Endodermal cell (in vitro differentiated cells): ENCODE data around the gene VAMP5. TPM values are rescaled to one million over a fixed set of nuclear protein-coding genes. Genes with fewer than 3 reads are reported as not detected.
A peak's percentile ranks its signal among the peaks of the same experiment; 100 is the strongest.

Experiments
- DNase-seq: peaks from one replicate; pipeline ENCODE4 v3.0.0-alpha.2; 2017
- H3K27ac ChIP-seq: 2 replicates; pipeline ENCODE4 v1.5.1; 2013; ENCODE audit warnings: mild to moderate bottlenecking, low read depth, low read length, moderate library complexity
- H3K27me3 ChIP-seq: 2 replicates; pipeline ENCODE4 v1.6.1; 2013; ENCODE audit warnings: mild to moderate bottlenecking, low read length, moderate library complexity; ENCODE audit not compliant: insufficient read depth, control insufficient read depth, poor library complexity, severe bottlenecking
- H3K36me3 ChIP-seq: 2 replicates; pipeline ENCODE4 v1.7.0; 2013; ENCODE audit warnings: mild to moderate bottlenecking, low read length, moderate library complexity; ENCODE audit not compliant: control insufficient read depth, insufficient read depth
- H3K4me1 ChIP-seq: one replicate; pipeline ENCODE4 v1.7.0; 2013; ENCODE audit warnings: low read length; ENCODE audit not compliant: control insufficient read depth, insufficient read depth
- H3K4me3 ChIP-seq: 2 replicates; pipeline ENCODE4 v1.5.1; 2013; ENCODE audit warnings: mild to moderate bottlenecking, low read length, moderate library complexity
- H3K9ac ChIP-seq: 2 replicates; pipeline ENCODE4 v1.6.1; 2013; ENCODE audit warnings: mild to moderate bottlenecking, low read length, moderate library complexity; ENCODE audit not compliant: poor library complexity, severe bottlenecking; ENCODE audit errors: extremely low read depth
- H3K9me3 ChIP-seq: 2 replicates; pipeline ENCODE4 v1.6.1; 2013; ENCODE audit warnings: mild to moderate bottlenecking, low read length, moderate library complexity; ENCODE audit not compliant: control insufficient read depth
- H3K27ac Mint-ChIP-seq: 2 replicates; pipeline ENCODE4 v1.8.0; 2020; ENCODE audit warnings: mixed read lengths
- H3K27me3 Mint-ChIP-seq: 2 replicates; pipeline ENCODE4 v1.8.0; 2021; ENCODE audit warnings: mild to moderate bottlenecking, mixed read lengths; ENCODE audit not compliant: insufficient read depth
- H3K36me3 Mint-ChIP-seq: 2 replicates; pipeline ENCODE4 v1.8.0; 2020; ENCODE audit warnings: low read depth, mixed read lengths
- H3K4me1 Mint-ChIP-seq: 2 replicates; pipeline ENCODE4 v1.8.0; 2020; ENCODE audit warnings: mixed read lengths
- H3K4me3 Mint-ChIP-seq: 2 replicates; pipeline ENCODE4 v1.8.0; 2020; ENCODE audit warnings: mild to moderate bottlenecking, moderate library complexity, mixed read lengths
- H3K9me3 Mint-ChIP-seq: 2 replicates; pipeline ENCODE4 v1.8.0; 2020; ENCODE audit warnings: mild to moderate bottlenecking, mixed read lengths
- CTCF ChIP-seq: fragments of 200-600 bp; sonication (generic); conservative IDR thresholded peaks from 2 replicates; pipeline ENCODE4 v1.5.0; 2021; ENCODE audit warnings: antibody characterized with exemption, mild to moderate bottlenecking
- WGBS, 2 experiments: methylation state at CpG; one replicate each; pipeline versions ENCODE4 v1.1.5 to v1.1.7; 2013; ENCODE audit warnings: missing lambda C conversion rate in 2 of 2, mixed read lengths in 1 of 2; ENCODE audit not compliant: insufficient coverage in 1 of 2, insufficient read length in 1 of 2; 5-methylcytosine and 5-hydroxymethylcytosine counted together
- total RNA-seq, 2 donors: library from RNA; stranded (reverse); fragmentation: NEBNext Ultra II Directional in 1 of 2; extraction: Animal tissue kit (Norgen Biotek cat#: 25700) in 1 of 2; gene quantifications; 2 replicates in 1 of 2; 3 replicates in 1 of 2; pipeline ENCODE4 v1.2.1, GENCODE V29; 2021

Gene VAMP5
- total RNA-seq, 2 donors from 2014 or later, result 6.3 to 13.9 TPM

- Histone ChIP-seq H3K4me1 (peaks cover 3% of the 10 kb centered on the region), H3K4me3 (no peak overlapping the region), H3K27ac (no peak overlapping the region), H3K27me3 (no peaks in the 10 kb centered on the region), H3K9me3 (no peaks in the 10 kb centered on the region), H3K36me3 (peaks cover 7% of the 10 kb centered on the region), H3K9ac (no peak overlapping the region)
- WGBS, 2 experiments, result 90 to 96% methylated on average over 3 to 4 of the region's 4 CpGs
- DNase-seq, result no peak
- no peak overlapping the region for H3K4me3 Mint-ChIP-seq
- H3K36me3 Mint-ChIP-seq, result no peaks in the 10 kb centered on the region
- no peaks in the 10 kb centered on the region for H3K9me3 Mint-ChIP-seq
- no peak overlapping the region for H3K27ac Mint-ChIP-seq
- H3K4me1 Mint-ChIP-seq, result peaks cover 23% of the 10 kb centered on the region
- H3K27me3 Mint-ChIP-seq, result no peaks in the 10 kb centered on the region
- no peak for TF ChIP-seq CTCF
Measured at GRCh38 chr2:85589181-85589580, 5.0 kb downstream of the VAMP5 start.

DNA sequence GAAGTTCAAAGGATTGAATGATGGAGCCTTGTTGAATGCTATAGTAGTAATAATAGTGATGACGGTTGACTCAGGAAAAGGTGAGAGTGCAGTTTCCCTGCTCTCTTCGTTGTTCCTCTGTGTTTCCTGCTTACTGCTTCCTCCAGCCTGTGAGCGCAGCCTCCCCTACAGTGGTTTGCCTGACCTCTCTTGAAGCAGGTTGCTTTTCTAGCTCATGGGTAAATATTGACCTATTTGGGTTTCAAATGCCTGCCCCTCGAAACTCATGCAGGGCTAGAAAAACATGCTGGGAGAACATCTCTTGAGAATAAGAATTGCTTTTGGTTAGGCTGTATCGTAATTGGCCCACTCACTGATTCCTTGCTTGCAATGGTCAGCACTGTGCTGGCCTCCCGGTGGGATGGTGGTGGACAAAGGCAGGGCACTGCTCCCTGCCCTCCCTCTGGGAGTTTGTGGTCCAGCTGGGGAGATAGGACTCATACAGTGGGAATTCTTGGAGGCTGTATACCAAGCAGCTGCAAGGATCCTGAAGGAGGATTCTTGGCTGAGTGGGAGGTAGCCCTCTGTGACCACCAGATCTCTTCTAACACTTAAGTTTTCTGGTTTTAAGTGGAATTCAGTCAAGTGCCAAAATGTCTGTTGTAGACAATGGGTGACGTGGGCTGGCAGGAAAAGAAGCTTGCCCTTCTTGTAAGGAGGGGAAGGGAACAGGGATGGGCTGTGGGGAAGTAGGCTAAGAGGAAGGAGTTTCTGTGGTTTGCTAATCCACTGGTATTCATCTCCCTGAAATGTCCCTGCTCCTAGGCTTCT lies 6.0 kb downstream of the VAMP5 start:
- Histone ChIP-seq H3K27ac (no peak overlapping the region), H3K4me1 (peaks cover 3% of the 10 kb centered on the region), H3K9ac (no peak overlapping the region), H3K36me3 (peaks cover 7% of the 10 kb centered on the region), H3K9me3 (no peaks in the 10 kb centered on the region), H3K4me3 (no peak overlapping the region), H3K27me3 (no peaks in the 10 kb centered on the region)
- Mint-ChIP-seq H3K9me3 (no peaks in the 10 kb centered on the region), H3K4me1 (peaks cover 25% of the 10 kb centered on the region), H3K36me3 (no peaks in the 10 kb centered on the region), H3K4me3 (no peak overlapping the region), H3K27ac (peak overlapping the region; percentile 89), H3K27me3 (no peaks in the 10 kb centered on the region)
- TF ChIP-seq CTCF, result no peak
- WGBS, 2 experiments, result 73 to 76% methylated on average over 6 to 7 of the region's 7 CpGs
- DNase-seq, result no peak

DNA sequence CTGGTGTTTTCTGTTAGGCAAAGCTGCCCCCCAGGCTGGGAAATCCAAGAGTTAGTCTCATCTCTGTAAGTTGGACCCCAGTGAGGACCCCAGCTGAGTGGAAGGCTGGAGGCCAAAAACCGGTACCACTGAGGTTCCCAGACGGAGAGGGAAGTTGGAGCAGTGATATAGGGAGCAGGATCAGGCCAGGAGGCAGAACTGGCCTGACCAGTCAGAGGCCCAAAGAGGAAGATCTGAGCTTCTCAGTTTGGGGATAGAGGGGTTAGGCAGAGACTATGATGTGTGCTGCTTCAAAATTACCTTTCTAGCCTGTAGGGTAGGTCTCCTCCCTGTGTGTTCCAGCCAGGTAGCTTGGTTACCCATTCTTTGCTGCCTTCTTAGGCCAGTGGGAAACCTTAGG lies 6.7 kb downstream of the VAMP5 start:
- no peaks in the 10 kb centered on the region for H3K9me3 ChIP-seq
- H3K4me1 Mint-ChIP-seq, result peaks cover 27% of the 10 kb centered on the region
- WGBS, 2 experiments, result 94% methylated on average over 2 of the region's 2 CpGs
- no peaks in the 10 kb centered on the region for H3K27me3 ChIP-seq
- H3K36me3 Mint-ChIP-seq, result no peaks in the 10 kb centered on the region
- H3K4me3 Mint-ChIP-seq, result no peak overlapping the region
- H3K27ac Mint-ChIP-seq, result peak overlapping the region; percentile 89
- H3K4me1 ChIP-seq, result peaks cover 3% of the 10 kb centered on the region
- H3K9me3 Mint-ChIP-seq, result no peaks in the 10 kb centered on the region
- no peak for TF ChIP-seq CTCF
- no peaks in the 10 kb centered on the region for H3K27me3 Mint-ChIP-seq
- DNase-seq, result no peak
- peaks cover 5% of the 10 kb centered on the region for H3K36me3 ChIP-seq
- H3K27ac ChIP-seq, result no peak overlapping the region
- H3K4me3 ChIP-seq, result no peak overlapping the region
- no peak overlapping the region for H3K9ac ChIP-seq
